Measurements from ENCODE around the gene PTGS2.

PTGS2 gene

DNA sequence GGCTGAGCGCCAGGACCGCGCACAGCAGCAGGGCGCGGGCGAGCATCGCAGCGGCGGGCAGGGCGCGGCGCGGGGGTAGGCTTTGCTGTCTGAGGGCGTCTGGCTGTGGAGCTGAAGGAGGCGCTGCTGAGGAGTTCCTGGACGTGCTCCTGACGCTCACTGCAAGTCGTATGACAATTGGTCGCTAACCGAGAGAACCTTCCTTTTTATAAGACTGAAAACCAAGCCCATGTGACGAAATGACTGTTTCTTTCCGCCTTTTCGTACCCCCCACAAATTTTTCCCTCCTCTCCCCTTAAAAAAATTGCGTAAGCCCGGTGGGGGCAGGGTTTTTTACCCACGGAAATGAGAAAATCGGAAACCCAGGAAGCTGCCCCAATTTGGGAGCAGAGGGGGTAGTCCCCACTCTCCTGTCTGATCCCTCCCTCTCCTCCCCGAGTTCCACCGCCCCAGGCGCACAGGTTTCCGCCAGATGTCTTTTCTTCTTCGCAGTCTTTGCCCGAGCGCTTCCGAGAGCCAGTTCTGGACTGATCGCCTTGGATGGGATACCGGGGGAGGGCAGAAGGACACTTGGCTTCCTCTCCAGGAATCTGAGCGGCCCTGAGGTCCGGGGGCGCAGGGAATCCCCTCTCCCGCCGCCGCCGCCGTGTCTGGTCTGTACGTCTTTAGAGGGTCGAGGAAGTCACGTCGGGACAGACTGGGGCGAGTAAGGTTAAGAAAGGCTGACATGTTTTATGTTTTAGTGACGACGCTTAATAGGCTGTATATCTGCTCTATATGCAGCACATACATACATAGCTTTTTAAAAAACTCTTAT, at the start of gene PTGS2:
Gene PTGS2, minus strand, starts transcription at position 179 of the 817 bp plus-strand sequence. Its CDS starts 133 bp downstream, at position 46.
- no peak for TF ChIP-seq GATA1 (IDR thresholded peaks at IDR 0.05; ENCODE audit: low read depth, low read length)
- peak; percentile 84 for TF ChIP-seq POLR2A (IDR thresholded peaks at IDR 0.05; ENCODE audit: low read length)
- peak; percentile 84 to 90 for DNase-seq

DNA sequence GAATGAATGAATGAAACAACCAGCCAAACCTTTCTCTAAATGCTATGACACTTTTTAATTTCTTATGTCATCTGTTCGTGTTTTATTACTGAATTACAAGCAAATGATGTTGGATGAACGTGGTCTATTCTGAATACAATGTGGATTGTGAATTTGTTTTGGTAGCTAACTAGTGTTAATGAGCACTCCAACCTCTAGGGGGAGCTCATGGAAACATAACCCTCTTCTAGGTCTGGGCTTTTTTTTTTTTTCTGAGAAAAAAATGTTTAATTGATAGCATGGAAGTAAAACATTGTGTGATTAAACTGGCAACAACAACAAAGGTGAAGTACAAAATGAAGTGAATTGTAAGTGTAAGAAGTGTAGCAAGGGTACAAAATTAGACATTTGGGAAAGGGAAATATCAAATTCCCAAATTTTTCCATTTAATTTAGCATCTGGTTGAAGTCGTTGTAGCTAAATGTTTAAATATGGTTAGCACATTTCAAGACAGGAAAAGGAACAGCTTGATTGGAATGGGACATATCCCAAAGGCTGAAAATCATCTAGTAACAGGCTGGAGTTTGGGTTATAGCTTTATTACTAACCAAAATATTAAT, 42.6 kb upstream of the PTGS2 start:
- DNase-seq: peak; percentile 48 to 65
- TF ChIP-seq POLR2A (IDR thresholded peaks at IDR 0.05; ENCODE audit: low read length) (no peak), GATA1 (IDR thresholded peaks at IDR 0.05; ENCODE audit: low read depth, low read length) (no peak)

DNA sequence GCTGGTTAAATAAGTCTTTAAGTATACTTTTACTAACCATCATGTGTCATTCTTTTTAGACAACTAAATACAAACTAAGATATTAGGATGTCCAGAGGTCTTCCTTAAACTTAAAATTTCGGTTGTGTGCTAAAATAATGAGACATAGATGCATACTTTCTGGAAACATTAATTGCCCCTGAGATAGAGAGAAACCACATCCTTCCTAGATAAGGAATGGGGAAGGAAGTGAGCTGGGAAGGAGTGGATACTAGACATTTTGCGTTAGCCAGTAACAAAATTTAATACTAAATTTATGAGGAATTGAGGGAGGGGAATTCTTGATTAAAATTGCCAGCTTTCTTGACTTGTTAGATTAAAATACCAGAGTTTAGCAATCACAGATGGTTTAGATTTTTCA, 37.1 kb upstream of the PTGS2 start:
- TF ChIP-seq GATA1 (IDR thresholded peaks at IDR 0.05; ENCODE audit: low read depth, low read length) (no peak), POLR2A (IDR thresholded peaks at IDR 0.05; ENCODE audit: low read length) (no peak)
- no peak for DNase-seq

DNA sequence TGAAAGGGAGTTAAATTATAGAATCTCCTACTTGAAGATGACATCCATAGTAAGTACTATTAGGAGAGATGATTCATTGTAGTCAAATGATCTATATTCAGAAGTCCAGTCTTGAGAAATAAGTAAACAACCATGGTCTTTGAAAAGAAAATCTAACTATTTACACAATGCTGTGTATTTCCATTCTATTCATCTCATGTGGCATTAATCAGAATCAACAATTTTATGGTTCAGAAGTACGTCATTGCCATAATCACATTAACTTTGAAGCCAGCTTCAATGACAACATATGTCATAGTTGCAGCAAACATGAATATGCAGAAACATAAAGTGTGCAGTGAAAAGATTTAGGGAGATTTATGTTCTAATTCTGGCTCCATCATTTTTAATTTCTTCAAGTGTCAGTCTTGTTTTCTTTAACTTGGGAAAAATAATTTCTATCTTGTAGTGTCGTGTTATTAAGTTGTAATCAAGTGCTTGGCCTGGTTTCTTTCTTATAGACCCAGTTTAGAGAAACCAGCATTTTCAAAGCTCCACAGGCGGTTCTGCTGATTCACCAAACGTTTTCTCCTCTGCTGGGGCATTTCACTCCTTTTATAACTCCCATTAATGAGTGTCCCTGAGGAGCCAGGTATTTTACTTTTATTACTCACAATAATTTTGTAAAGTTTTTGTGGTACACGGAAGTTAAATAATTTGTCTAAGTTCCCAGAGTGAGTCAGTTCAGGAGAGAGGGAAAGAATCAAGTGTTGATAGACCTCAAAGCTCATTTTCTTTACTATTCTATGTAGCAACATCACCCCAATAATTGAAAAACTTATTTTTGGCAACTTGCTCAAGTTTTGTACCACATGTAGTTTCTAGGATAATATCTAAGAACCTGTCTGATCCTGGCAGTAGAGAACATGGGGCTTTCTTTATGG, 35.9 kb upstream of the PTGS2 start:
- TF ChIP-seq POLR2A (IDR thresholded peaks at IDR 0.05; ENCODE audit: low read length): no peak
- DNase-seq: no peak

- DNase-seq: no peak
- TF ChIP-seq GATA1 (IDR thresholded peaks at IDR 0.05; ENCODE audit: low read depth, low read length) (no peak), POLR2A (IDR thresholded peaks at IDR 0.05; ENCODE audit: low read length) (no peak)
Measured at GRCh38 chr1:186710696-186711095, 30.5 kb upstream of the PTGS2 start.

- no peak for TF ChIP-seq GATA1 (IDR thresholded peaks at IDR 0.05; ENCODE audit: low read depth, low read length)
- TF ChIP-seq POLR2A (IDR thresholded peaks at IDR 0.05; ENCODE audit: low read length): no peak
- no peak for DNase-seq
Measured at GRCh38 chr1:186708694-186709097, 28.5 kb upstream of the PTGS2 start.

DNA sequence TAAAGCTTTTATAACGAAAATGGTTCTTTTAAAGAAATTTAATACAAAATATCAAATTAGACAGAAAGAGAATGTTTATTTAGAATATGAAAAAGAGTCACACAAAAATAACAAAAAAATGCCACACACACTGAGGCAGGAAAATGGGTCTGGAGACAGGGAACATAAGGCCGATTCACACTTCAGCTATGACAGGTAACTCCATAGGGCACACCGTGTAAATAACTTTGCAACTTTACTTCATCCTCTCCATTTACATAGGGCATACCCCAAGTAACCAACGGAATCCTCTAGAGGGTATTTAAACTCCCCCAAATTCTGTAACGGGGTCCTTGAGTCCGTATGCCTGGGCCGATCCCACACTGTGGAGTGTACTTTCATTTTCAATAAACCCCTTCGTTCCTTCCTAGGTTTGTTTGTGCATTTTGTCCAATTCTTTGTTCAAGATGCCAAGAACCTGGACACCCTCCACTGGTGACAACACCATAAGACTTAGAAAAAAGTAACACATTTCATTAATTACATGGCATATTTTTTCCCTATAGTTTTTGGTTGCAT, 23.1 kb upstream of the PTGS2 start:
- TF ChIP-seq POLR2A (IDR thresholded peaks at IDR 0.05; ENCODE audit: low read length) (no peak), GATA1 (IDR thresholded peaks at IDR 0.05; ENCODE audit: low read depth, low read length) (no peak)
- DNase-seq: no peak

DNA sequence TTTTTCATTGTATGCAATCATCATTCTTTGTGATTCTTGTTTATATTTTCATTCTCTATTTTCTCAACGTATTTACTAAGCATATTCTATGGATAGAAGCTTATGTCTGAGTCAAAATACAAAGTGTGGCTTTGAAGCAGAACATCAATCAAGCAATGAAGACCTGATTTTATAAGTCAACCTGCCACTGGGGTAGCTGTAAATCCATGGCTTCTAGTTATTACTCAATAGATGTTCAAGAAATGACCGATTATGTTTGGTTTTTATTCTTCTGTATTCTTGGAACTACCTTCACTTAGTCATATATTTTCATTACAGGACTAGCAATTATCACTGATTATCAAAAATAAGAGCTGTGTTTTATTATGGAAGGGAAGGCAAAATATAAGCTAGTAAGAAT, 20.5 kb upstream of the PTGS2 start:
- no peak for DNase-seq

GRCh38 chr1:186699519-186699918, 19.3 kb upstream of the PTGS2 start:
- TF ChIP-seq POLR2A (IDR thresholded peaks at IDR 0.05; ENCODE audit: low read length) (no peak), GATA1 (IDR thresholded peaks at IDR 0.05; ENCODE audit: low read depth, low read length) (no peak)

More for the DNA sequence above, 20.5 kb upstream of the PTGS2 start:
- TF ChIP-seq POLR2A (IDR thresholded peaks at IDR 0.05; ENCODE audit: low read length) (no peak), GATA1 (IDR thresholded peaks at IDR 0.05; ENCODE audit: low read depth, low read length) (no peak)

GRCh38 chr1:186689907-186690306, 9.7 kb upstream of the PTGS2 start:
- DNase-seq: no peak

More at GRCh38 chr1:186699519-186699918, 19.3 kb upstream of the PTGS2 start:
- DNase-seq: no peak

GRCh38 chr1:186689376-186689775, 9.2 kb upstream of the PTGS2 start:
- TF ChIP-seq GATA1 (IDR thresholded peaks at IDR 0.05; ENCODE audit: low read depth, low read length) (no peak), POLR2A (IDR thresholded peaks at IDR 0.05; ENCODE audit: low read length) (no peak)
- no peak for DNase-seq

More at GRCh38 chr1:186689907-186690306, 9.7 kb upstream of the PTGS2 start:
- no peak for TF ChIP-seq GATA1 (IDR thresholded peaks at IDR 0.05; ENCODE audit: low read depth, low read length)
- no peak for TF ChIP-seq POLR2A (IDR thresholded peaks at IDR 0.05; ENCODE audit: low read length)

DNA sequence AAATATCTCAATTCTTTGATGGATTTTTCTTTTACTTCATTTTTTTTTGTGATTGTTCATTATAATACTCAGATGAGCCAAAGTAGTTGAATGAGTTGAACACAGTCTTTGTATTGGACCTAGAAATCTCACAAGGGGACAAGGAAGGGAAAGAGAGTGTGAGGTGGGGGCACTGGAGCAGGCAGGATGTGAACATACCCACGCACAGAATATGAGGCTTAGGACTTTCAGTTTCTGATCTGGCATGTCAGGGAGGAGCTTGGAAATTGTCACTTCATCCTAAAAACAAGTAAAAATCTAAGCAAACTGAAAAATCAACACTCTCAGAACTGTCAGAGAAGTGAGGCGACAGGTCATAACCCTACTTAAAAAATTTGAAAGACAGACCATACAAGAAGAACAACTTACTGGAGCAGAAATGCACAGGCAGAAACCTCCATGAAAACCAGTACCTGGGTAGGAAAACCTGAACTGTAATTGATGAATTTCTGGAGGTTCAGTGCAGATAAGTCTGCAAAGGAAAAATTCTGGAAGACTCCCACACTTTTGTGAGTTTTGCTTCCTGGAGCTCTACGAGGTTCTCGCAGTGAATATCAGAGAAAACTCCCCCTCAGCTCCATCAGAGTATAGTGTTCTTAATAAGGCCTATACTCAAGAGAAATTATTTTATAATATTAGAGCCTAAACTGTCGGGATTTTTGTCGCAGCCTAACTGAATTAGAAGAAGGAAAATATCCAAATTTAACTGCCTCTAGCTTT, 3.6 kb upstream of the PTGS2 start:
- no peak for DNase-seq
- TF ChIP-seq GATA1 (IDR thresholded peaks at IDR 0.05; ENCODE audit: low read depth, low read length): no peak
- TF ChIP-seq POLR2A (IDR thresholded peaks at IDR 0.05; ENCODE audit: low read length): no peak

- DNase-seq: no peak
- TF ChIP-seq GATA1 (IDR thresholded peaks at IDR 0.05; ENCODE audit: low read depth, low read length) (no peak), POLR2A (IDR thresholded peaks at IDR 0.05; ENCODE audit: low read length) (no peak)
Measured at GRCh38 chr1:186682736-186683135, 2.5 kb upstream of the PTGS2 start.

Measured in erythroblast (primary cell).